ENCODE results near the gene SLC2A6. TPM values are rescaled to one million over a fixed set of nuclear protein-coding genes. Genes with fewer than 3 reads are reported as not detected.
"Not testable (repeated sequence)": the region's sequence is repeated elsewhere in the genome, so short reads cannot be mapped to it uniquely, and the experiment has no call there.

SLC2A6 gene
- total RNA-seq, 1 experiment from 2014 or later, result 15.4 TPM

DNA sequence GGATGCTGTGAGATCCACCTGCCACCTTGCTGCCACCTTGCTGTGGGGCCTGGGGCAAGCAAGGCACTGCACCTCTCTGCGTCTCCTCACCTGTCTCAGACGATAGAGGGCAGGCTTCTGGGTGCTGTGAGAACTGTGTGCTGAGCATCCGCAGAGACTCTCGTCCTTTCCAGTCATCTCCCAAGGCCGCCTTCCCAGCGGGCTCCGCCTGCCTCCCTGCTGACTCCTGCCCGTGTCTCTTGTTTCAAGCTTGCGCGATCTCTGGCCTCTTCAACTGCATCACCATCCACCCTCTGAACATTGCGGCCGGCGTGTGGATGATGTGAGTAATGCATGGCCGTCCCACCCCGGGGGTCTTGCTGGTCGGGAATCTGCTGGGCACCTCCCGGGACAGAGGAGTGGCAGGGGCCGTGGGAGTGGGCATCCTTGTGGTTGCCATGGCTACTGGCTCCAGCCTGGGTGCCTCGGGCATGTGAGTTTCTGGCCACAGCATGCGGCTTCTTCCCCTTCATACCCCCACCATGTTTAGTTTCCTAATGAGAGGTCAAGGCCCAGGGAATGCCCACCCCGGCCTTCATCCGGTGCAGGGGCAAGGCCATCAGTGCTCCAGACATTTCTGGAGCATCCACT is 15.6 kb downstream of the SLC2A6 start:
- no peak for DNase-seq (ENCODE audit: low read depth)

DNA sequence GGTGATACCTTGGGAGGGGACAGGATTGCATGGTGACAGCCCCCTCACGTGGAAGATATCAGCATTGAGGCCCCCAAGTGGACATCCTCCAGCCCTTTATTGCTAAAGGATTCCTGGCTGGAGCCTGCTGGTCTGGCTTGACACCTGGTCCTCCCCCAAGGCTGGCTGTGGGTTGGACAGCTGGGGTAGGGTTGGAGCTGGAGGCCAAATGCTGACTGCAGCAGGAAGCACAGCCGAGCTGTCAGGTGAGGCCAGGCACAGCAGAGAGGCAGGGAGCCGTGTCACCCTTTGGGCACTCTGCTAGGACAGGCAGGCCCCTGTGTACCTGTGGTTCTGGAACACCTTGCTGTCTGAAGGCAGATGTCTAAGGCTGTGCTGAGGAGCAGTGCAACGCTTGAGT is 16.9 kb downstream of the SLC2A6 start:
- no peak for DNase-seq (ENCODE audit: low read depth)

DNA sequence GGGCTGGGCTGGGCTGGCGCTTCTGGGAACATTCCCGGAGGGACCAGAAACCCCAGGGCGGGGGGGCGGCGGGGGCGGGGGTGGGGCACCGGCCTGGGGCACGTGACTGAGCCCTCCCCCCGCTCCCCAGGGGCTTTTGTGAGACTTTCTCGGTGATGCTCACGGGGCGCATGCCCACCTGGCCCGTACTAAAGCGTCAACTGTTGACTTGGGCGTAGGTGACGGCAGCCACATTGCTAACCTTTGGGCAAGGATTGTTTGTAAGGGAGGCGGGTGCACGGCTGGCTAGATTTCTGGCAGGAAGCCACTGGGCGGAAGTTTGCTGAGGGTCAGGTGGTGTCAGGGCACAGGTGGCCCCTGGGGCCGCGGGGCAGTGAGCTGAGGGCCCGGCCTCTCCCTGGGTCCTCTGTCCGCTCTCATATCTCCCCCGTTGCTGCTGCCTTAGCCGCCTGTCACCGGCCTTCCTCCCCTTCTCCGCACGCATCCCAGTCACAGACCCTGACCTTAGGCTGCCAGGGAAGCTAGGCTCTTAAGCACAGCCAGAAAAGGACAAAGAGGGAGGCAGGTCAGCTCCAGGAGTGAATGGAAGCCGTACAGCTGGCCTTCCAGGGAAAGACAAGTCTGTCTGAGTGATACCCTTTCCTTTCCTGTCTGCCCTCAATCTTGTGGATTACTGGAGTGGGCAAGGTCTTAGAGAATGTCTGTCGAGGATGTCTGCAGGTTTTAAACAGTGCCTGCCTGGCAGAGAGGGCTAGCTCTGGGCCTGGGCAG is 18.3 kb downstream of the SLC2A6 start:
- DNase-seq (ENCODE audit: low read depth), result peak; percentile 14

DNA sequence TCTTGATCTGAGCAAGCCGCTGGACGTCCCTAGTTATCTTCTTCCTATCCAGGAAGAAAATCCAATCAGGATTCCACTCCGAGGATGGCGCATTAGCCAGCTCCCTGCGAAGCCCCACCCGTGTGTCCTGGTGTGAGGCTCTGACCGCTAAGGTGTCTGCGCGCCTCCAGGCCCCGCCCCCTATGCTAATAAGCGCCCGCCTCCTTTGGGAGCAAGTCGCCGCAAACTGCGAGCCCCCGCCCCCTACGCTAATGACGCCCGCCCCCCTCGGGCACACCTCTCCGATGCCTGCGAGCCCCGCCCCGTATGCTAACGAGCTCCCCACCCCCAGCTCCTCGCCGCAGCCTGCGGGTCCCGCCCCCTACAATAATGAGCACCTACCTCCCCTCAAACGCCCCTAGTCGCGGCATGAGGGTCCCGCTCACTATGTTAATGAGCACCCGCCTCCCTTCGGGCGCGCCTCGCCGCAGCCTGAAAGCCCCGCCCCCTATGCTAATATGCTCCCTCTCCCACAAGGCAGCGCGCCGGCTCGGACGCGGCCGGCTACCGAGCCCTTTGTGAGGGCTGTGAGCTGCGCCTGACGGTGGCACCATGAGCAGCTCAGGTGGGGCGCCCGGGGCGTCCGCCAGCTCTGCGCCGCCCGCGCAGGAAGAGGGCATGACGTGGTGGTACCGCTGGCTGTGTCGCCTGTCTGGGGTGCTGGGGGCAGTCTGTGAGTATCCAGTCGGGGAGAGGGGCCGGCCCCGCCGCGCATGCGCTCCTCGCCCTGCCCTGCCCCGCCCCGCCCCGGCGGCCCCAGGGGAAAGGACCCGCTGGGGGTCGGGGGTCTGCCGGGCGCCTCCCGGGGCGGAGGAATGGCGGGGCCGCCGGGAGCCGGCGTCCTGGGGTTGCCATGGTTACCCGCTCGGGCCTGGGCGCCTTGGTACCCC is 19.2 kb downstream of the SLC2A6 start, which contains the start of gene CACFD1:
TSS of gene CACFD1 (plus strand) at position 503 of the 929 bp plus-strand sequence. CDS start at position 592, 89 bp downstream.
- peak; percentile 85 for DNase-seq (ENCODE audit: low read depth)

DNA sequence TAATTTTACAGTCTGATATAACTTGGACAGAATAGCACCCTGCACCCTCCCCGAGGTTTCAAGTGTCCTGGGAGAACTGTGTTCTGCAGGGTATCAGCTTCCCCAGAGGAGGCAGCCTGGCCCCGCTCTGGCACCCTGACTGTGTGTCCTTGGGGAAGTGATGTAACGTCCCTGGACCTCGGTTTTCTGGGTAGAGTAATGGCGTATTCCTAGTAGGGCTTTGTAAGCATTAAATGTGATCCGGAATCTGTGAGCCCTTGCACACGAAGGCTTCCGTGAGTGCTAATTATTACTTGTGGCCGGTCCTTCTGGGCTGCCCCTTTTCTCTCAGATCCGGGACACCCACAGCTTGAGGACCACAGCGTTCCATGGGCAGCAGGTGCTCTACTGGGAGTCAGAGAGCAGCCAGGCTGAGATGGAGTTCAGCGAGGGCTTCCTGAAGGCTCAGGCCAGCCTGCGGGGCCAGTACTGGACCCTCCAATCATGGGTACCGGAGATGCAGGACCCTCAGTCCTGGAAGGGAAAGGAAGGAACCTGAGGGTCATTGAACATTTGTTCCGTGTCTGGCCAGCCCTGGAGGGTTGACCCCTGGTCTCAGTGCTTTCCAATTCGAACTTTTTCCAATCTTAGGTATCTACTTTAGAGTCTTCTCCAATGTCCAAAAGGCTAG is 20.1 kb downstream of the SLC2A6 start:
- no peak for DNase-seq (ENCODE audit: low read depth)

DNA sequence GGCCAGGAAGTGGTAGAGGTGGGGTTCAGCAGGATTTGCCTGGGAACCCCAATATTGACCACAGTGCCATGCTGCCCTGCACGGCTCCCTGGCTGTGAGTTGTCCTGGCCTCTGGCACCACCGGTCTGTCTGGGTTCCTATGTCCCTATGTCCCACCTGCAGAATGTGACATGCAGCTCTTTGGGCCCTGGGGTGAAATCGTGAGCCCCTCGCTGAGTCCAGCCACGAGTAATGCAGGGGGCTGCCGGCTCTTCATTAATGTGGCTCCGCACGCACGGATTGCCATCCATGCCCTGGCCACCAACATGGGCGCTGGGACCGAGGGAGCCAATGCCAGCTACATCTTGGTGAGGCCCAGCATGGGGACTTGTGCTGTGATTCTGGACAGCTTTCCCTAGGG is 21.2 kb downstream of the SLC2A6 start:
- DNase-seq (ENCODE audit: low read depth), result no peak

DNA sequence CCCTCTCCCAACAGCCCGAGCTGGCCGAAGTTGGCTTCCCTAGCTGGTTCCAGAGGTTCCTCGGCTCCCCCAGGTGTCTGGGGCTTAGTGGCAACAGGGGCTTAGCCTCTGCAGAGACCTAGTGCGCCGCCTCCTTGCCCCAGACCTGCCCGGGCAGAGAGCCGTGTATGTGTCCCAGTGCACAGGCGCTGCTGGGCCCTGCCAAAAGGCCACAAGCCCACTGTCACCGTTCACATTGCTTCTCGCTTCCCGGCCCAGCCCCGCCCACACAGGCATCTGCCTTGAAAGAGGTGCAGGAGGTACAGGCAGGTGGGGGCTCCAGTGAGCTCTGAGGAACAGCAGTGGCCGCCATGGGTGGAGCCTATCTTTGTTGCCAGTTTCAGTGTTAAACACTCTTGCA is 21.7 kb downstream of the SLC2A6 start:
- no peak for DNase-seq (ENCODE audit: low read depth)

DNA sequence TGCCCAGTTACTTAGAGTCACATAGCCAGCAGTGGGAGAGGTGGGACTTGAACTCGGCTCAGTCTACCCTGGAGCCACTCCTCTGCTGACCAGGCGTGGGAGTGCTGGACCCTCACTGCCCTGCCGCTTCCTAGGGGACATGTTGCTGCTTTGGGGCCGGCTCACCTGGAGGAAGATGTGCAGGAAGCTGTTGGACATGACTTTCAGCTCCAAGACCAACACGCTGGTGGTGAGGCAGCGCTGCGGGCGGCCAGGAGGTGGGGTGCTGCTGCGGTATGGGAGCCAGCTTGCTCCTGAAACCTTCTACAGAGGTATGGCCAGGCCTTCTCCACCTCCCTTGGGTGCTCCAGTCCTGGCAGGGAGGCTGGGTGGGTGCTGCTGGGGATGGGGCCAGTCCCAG is 22.5 kb downstream of the SLC2A6 start:
- no peak for DNase-seq (ENCODE audit: low read depth)

DNA sequence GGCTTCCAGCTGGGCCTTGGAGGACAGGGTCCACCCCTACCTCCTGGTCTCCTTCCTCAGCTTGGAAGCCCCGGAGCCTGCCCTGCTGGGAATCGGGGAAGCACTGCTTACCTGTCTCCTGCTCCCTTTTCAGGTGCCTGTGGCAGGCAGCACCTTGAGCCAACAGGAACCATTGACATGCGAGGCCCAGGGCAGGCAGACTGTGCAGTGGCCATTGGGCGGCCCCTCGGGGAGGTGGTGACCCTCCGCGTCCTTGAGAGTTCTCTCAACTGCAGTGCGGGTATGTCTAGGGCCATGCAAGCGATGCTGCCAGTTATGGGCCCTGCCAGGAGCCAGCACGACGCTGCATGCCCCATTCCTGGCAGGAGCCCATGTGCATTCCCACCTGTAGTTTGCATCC is 23.0 kb downstream of the SLC2A6 start:
- DNase-seq (ENCODE audit: low read depth), result no peak

DNA sequence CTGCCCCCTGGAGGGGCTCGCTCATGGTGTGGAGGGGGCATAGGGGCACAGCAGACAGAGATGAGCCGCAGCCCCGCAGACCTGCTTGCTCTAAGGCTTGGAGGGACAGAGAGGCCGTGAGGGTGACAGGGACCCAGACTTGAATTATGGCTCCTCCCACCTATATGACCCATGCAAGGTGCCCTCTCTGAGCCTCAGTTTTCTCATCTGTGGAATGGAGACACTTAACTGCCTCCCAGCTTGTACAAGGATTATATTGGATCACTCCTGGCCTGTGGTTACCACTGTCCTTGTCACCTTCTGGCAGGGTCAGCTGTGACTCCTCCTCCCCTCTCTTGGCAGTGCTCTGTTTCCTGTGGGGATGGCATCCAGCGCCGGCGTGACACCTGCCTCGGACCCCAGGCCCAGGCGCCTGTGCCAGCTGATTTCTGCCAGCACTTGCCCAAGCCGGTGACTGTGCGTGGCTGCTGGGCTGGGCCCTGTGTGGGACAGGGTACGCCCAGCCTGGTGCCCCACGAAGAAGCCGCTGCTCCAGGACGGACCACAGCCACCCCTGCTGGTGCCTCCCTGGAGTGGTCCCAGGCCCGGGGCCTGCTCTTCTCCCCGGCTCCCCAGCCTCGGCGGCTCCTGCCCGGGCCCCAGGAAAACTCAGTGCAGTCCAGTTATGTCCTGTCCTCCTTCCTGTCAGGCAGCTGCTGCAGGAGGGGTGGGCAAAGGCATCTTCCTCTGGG is 23.8 kb downstream of the SLC2A6 start:
- no peak for DNase-seq (ENCODE audit: low read depth)

DNA sequence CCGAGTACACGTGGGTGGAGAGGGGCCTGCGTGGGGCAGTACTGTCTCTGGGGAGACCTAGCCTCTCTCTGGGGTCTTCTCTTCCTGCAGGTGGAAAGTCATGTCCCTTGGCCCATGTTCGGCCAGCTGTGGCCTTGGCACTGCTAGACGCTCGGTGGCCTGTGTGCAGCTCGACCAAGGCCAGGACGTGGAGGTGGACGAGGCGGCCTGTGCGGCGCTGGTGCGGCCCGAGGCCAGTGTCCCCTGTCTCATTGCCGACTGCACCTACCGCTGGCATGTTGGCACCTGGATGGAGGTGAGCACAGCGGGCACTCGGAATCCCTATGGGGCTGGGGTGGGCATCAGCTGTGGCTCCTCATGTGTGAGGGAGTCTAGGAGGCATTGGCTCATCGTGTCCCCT is 24.6 kb downstream of the SLC2A6 start:
- no peak for DNase-seq (ENCODE audit: low read depth)

DNA sequence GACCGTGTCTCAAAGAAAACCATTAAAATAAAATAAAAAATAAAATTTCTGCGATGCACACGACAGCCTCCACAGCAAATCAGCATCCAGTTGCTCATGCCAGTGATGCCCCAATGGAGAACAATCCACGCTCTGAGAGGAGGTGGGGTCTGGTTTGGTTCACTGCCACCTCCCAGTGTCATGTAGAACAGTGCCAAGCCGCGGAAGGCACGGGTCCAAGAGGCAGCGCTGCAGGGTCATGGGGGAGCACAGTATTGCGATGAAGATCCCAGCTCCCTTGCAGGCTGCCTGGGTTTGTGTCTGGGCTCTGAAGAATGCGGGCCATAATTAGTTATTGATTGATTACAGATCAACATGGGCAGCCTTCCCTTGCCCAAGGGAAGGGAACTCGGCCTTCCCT is 25.2 kb downstream of the SLC2A6 start:
- no peak for DNase-seq (ENCODE audit: low read depth)

DNA sequence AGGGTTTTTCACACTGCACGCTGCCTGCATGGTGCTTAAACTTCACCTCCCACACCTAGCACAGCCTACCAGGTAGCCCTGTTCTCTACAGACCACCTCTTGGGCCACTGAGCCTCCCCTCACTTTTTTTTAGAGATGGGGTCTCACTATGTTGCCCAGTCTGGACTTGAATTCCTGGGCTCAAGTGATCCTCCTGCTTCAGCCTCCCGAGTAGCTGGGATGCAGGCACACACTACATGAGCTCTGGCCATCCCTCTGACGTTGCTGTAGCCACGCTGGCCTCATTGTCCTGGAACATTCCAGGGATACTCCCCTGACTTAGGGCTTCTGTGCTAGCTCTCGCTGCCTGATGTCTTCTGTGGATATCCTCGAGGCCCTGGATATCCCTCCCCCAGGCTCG is 26.3 kb downstream of the SLC2A6 start:
- no peak for DNase-seq (ENCODE audit: low read depth)

DNA sequence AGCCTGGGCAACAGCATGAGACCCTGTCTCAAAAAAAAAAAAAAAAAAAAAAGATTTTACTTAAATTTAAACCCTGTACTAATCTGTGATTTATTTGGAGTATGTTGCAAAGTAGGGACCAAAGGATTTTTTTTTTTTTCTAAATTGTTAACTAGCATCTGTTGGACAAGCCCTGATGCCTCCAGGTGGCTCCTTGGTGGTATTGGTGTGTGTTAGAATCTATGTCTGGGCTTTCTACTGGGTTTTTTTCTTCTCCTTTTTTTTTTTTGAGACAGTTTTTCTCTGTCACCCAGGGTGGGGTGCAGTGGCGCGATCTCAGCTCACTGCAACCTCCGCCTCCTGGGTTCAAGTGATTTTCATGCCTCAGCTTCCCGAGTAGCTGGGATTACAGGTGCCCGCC is 27.0 kb downstream of the SLC2A6 start:
- DNase-seq (ENCODE audit: low read depth), result not testable (repeated sequence)

DNA sequence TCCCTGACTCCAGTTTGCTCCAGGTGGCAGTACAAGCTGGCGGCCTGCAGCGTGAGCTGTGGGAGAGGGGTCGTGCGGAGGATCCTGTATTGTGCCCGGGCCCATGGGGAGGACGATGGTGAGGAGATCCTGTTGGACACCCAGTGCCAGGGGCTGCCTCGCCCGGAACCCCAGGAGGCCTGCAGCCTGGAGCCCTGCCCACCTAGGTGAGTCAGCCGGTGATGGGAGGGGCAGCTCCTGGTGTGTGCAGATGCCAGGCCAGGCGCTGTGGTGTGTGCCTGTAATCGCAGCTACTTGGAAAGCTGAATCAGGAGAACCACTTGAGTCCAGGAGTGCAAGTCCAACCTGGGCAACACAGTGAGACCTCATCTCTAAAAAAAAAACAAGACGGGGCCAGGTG is 29.1 kb downstream of the SLC2A6 start:
- DNase-seq (ENCODE audit: low read depth), result no peak

DNA sequence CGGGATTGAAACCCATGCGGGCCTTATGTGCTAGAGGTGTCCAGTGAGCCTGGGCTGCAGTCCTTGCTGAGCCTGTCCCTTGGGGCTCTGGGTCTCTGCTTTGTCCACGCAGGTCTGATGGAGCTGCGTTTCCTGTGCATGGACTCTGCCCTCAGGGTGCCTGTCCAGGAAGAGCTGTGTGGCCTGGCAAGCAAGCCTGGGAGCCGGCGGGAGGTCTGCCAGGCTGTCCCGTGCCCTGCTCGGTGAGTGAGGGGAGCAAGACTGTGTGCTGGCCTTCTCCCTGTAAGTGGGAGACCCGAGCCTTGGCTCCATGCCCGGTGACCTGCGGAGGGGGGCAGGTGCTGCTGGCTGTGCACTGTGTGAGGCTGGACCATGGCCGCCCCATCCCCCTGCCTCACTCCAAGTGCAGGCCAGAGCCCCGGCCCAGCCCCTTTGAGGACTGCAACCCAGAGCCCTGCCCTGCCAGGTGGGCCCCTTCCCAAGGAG is 30.4 kb downstream of the SLC2A6 start:
- no peak for DNase-seq (ENCODE audit: low read depth)

DNA sequence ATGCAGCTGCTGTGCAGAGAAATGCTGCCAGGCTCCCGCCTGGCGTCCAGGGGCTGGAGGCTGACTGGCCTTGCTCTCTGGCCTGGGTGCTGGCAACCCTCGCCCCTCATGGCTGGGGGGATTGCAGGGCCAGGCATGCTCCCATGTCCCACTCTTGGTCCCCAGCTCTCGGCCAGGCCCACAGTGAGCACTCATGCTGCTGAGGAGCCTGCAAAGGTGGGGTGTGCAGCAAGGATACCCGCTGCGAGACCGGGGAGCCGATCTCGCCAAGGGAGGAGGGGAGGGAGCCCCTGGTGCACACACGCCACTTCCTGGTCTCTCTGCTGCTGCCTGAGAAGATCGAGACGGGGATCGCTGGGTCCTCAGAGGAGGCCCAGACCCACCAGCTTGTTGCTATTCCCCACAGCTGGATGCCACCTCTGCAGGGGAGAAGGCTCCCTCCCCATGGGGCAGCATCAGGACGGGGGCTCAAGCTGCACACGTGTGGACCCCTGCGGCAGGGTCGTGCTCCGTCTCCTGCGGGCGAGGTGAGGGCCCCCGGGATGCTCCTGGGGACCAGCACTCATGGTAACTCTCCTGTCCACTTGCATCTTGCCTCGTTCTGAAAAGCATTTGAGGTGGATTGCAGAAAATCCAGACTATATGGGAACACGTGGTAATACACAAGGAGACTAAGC is 33.5 kb downstream of the SLC2A6 start:
- no peak for DNase-seq (ENCODE audit: low read depth)

DNA sequence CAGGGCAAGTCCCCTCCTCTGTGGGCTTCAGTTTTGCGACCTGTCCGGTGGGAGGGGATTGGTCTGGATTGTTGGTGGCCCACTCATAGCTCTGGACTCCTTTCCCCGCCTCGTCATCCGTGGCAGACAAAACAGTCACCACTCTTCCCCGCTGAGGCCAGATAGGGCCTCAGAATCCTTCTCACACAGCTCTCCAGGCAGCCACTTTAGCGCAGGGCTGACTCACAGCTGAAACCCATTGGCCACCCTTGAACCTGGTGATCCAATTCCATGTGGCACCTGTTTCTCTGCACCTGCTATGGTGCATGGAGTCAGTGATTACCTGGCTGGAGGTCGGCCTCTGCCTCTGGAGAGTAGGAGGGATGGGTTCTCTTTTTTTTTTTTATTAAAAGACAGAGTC is 34.9 kb downstream of the SLC2A6 start:
- no peak for DNase-seq (ENCODE audit: low read depth)

DNA sequence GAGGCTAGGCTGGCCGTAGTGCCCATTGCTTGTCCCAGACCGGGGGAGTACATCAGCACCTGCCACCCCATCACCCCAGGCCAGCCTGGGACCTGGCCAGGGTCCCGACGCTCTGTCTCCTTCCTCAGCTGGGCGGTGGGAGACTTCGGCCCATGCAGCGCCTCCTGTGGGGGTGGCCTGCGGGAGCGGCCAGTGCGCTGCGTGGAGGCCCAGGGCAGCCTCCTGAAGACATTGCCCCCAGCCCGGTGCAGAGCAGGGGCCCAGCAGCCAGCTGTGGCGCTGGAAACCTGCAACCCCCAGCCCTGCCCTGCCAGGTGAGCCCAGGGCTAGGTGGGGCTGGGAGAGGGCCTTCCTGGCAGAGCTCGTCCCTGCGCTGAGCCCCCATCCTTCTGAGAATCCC is 35.7 kb downstream of the SLC2A6 start:
- no peak for DNase-seq (ENCODE audit: low read depth)

DNA sequence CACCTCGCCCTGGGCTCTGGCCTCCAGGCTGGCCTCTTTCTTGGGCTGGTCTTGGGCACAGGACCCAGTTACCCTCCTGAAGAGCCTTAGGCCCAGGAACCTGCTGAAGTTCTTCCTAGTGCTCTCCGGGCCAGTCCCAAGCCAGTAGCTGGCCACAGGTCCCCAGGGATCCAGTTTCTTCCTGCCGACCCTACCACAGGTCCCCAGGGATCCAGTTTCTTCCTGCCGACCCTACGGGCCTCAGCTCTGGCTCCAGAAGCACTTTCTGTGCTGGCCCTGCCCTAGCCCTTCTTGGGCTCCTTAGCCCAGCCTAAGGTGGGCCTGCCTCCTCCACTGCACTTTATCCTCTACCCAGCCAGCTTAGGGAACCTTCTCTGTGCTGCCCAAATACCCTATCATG is 37.3 kb downstream of the SLC2A6 start:
- DNase-seq (ENCODE audit: low read depth), result no peak
